ENCODE measurements around the gene LITAF.
"Not testable (repeated sequence)": the region's sequence is repeated elsewhere in the genome, so short reads cannot be mapped to it uniquely, and the experiment has no call there.

LITAF gene

DNA sequence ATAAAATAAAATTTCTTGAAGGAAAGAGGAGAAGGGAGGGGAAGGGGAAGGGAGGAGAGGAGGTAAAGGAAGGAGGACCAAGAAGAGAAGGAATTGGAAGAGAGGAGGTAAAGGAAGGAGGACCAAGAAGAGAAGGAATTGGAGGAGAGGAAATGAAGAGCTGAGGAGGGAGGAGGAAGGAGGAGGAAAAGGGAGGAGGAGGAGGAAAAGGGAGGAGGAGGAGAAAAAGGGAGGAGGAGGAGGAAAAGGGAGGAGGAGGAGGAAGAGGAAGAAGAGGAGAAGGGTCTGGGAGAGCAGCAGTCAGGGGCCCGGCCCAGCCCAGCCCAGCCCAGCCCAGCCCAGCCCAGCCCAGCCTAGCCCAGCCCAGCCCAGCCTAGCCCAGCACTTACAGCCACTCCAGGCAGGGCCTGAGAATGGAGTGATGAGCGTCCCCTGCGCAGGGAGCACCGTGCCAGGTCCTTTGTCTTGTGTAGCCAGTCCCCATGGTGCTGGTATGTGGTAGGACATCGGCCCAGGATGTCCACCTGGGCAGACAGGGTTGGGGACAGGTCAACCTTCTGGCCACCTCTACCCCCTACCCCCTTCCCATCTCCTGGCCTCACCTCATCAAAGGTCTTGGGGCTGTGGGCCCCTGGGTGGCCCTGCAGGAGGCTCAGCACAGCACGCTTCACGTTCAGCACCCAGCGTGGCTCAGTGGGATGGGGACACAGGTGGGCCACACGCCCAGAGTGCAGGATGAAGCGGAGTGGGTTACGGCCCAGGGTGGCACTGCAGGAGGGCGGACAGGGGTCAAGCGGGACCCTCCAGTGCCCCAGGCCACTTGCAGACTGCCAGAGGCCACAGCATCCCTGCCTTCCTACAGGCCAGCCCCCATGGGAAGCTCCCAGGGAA lies 70.9 kb downstream of the LITAF start:
- DNase-seq: no peak

DNA sequence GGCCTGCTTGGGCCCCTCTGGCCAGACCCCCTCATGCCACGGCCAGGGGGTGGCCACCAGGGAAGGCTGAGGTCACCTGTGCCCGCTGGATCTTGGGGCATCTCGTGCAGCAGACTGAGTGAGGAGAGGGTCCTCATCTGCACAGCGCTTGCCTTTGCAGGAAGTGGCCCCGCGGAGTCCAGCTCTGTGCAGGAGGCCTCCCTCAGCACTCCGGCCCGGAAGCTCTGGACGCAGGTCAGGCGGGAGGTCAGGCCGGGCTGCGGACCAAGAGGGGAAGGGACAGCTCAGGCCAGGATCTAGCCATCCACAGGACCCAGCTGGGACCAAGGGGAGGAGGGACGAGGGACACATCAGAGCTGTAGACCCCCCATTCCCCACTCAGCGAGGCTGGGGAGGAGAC lies 72.4 kb downstream of the LITAF start:
- no peak for DNase-seq

DNA sequence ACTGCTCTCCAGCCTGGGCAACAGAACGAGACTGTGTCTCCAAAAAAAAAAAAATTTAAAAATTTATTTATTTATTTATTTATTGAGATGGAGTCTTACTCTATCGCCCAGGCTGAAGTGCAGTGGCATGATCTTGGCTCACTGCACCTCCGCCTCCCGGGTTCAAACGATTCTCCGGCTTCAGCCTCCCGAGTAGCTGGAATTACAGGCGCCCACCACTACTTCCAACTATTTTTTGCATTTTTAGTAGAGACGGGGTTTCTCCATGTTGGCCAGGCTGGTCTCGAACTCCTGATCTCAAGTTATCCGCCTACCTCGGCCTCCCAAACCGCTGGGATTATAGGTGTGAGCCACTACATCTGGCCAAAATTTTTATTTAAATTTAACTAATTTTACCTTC lies 73.4 kb downstream of the LITAF start:
- not testable (repeated sequence) for DNase-seq

DNA sequence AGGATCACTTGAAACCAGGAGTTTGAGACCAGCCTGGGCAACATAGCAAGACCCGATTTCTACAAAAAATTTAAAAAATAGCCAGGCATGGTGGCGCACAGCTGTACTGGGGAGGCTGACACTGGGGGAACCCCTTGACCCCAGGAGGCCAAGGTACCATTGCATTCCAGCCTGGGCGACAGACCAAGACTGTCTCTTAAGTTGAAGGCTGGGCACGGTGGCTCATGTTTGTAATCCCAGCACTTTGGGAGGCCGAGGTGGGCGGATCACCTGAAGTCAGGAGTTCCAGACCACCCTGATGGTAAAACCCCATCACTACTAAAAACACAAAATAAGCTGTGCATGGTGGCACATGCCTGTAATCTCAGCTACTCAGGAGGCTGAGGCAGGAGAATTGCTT lies 74.9 kb downstream of the LITAF start:
- DNase-seq: no peak

DNA sequence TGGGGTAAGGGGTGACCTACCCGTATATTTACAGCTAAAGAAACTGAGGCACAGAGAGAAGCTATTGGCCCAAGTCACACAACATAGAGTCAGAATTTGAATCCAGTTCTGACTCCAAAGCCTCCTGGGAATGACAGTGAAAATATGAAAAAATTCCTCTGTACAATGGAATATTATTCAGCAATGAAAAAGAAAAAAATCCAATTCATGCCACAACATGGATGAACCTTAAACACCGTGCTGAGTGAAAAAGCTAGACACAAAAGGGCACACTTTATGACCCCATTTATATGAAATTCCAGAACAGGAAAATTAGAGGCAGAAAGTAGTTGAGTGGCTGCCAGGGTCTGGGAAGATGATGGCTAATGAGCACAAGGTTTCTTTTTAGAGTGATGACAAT lies 75.4 kb downstream of the LITAF start:
- DNase-seq: no peak

DNA sequence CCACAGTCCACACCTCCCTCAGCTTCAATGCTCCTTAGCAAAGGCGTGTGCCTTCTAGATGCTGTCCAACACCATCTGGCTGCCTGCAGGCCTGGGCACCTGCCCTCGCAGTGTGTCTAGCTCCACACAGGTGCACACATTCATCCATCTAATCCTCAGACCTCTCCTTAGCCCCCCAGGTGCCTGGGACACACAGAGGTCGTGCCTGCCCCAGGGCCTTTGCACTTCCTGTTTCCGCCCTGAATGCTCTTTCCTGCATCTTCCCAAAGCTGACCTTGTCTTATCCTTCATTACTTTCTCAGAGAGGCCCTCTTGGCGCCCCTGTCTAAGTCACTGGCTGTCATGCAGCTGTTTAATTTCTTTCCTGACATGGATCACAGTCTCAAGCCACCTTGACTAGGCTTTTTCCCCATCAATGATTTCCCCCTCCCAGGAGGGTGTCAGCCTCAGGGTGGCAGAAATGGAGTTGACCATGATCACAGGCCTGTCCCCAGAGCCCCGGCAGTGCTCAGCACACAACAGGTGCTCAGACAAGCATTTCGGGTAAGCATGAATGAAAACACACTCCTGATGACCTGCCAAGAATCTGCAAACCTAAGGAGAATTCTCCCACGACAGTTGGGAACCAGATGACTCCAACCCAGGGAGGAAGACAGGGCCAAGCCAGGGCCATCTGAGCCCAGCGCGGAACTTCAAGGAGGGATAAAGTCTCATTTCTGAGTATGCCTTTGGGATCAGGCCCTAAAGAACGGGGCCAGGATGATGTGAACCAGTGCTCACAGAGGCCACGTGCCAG lies 76.3 kb downstream of the LITAF start:
- no peak for DNase-seq

DNA sequence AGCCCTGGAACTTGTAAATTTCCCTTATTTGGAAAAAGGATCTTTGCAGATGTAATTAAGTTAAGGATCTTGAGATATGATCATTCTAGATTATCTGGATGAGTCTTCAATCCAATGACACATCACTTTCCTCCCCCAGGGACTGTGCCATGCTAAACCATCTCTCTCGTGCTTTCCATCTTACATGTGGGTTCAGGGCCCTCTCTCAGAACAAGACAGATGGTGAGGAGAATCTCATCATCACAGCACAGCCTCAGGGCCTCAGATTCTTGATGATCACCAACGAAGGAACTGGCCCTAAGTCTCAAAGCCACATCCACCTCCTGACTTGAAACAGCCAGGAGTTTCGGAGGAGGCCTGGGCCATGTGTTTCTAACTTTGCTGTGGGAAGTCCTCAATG lies 78.7 kb downstream of the LITAF start:
- DNase-seq: no peak

DNA sequence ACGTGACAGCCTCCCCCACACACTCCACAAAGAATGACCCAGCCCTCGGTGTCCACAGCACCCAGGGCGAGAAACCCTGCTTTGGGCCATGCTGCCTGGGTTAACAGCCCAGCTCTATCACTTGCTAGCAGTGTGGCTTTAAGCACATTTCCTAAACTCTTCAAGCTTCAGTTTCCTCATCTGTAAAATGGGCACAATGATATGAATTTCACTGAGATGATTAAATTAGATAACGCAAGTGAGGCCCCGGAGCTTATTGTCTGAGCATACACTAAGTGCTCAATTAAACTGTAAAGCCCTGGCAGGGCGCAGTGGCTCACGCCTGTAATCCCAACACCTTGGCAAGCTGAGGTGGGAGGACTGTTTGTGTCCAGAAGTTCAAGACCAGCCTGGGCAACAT lies 79.4 kb downstream of the LITAF start:
- no peak for DNase-seq

DNA sequence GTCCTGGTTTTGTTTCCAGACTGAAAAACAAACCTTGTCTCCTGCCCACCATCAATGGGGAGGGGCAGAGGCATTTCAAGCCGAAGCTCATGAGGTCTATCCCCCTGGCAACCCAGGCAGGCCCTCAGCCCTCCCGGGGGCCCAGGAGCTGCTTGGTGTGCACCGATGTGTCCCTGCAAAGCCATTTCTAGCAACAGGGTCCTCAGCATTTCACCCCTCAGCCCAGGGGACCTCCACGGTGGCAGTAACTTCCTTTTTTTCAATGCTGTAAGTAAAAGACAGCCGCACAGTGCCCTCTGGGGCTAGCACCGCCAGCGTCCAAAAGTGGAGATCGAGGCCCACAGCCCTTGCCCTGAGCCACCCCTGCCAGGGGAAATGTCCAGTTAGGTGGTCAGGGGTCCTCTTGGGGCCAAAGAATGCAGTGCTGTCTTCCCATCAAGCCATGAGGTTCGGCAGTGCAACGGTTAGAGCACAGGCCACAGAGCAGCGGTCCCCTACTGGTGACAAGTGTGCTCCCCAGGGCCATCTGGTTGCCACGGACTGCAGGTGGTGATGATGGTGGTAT lies 79.9 kb downstream of the LITAF start:
- DNase-seq: no peak

DNA sequence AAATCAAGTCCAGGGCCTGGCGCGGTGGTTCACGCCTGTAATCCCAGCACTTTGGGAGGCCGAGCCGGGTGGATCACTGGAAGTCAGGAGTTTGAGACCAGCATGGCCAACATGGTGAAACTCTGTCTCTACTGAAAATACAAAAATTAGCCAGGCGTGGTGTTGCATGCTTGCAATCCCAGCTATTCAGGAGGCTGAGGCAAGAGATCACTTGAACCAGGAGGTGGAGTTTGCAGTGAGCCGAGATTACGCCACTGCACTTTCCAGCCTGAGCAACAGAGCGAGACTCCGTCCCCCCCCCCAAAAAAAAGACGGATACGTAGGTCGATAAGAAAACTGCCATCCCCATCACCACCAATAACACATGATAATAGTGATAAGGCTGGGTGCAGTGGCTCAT lies 82.5 kb downstream of the LITAF start:
- not testable (repeated sequence) for DNase-seq

DNA sequence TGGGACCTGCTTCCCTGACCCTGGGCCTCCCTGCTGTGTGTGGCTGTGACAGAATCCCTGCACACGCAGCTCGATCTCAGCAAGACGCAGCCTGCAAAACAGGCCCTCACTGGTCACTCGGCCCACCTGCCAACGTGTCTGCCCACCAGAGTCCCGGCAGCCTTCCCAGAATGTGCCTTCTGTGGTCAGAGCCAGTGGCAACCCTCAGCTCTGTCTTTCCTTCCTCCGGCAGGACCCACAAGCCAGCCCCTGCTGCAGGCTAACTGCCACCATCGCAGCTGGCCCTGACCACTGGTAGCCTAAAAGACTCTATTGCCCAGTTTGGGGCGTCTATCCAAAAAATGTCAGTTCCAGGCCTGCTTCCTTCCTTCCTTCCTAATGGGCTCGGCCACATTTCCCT lies 83.2 kb downstream of the LITAF start:
- no peak for DNase-seq

DNA sequence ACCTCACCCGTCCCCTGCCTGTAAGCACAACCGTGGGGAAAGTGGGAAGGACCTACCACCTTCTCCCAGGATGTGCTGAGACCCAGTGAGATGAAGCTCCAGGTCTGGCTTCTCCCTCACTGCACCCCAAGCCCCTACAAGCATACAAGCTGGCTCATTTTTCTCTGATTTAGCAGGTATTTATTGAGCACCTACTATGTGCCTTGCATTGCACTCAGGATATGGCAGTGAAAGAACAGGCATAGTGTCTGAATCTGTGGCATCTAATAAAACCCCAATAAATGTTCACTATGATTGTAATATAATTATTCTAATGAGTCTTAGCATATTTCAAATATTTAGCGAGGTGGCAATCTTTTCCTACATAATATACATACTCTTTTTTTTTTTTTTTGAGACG lies 84.5 kb downstream of the LITAF start:
- no peak for DNase-seq

DNA sequence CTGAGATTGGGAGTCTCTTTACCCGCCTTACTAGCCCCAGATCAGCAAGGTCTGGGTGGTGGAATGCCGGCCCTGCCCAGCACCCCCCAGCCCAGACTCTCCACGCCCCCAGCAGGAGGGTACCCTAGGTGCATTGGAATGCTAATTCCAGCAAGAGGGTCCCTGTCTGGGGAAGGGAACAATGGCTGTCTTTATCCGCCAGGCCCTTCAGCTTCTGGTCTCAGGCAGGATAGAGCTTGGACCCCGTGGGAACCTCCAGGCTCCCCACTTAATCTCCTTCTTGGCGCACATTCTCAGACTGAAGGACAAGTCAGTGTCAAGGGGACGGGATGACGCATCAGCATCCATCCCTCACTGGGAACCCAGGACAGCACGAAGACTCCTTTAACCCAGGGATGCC lies 85.1 kb downstream of the LITAF start:
- DNase-seq: no peak

DNA sequence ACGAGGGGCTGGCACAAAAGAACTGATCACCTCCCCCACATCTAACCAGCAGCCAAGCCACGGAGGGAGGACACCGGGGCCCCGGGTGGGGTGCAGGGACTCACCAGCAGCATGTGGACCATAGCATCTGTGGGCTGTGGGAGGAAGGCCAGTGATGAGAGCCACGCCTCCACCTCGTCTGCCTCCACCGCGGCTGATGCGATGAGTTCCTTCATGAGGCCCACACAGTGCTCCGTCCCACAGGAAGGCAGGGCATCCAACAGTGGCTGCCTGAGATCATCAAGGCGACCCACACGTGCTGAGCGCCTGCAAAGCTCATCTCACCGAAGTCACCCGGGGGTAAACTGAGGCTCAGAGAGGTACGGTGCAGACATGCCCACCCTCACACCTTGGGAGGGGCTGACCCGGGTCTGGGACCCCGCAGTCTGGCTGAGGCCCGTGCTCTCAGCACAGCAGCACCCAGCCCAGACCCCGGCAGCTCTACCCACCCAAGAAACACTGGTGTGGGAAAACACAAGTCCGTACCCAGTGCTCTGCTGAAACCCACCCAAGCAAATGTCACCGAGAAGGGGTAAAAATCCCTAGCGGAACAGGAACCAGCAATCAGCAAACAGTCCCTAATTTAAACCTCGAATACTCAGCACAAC lies 85.9 kb downstream of the LITAF start:
- DNase-seq: no peak

DNA sequence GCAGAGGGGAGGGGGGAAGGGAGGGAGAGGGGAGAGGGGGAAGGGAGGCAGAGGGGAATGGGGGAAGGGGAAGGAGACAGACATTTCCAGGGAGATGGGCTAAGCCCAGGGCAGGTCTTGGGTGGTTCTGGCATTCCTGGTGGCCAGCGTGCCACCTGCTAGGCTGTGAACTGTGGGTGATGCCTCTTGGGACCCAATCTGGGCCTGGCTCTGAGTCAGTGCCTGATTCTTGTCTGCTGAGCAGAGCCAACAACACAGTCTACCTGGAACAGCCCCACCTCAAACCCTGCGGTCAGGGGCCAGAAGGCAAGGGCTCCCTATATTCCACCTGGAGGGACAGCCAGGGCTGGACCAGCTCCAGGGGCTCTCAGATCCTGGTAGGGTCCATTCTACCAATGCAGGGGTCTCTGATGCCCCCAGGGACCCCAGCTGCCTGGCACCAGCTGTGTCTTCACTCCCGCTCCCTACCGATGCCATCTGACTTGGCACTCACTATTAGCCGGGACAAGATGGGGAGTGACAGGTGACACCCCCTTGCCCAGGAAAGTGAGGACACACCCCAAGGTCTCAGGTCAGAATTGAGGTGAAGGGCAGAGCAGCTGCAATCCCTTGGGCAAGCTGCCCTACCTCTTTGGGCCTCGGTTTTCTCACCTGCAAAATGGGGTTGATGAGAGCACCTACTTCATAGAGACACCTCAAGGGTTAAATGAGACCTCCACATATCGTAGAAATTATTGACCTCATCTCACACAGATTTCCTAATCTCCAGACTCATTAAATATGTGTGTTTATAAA lies 87.2 kb downstream of the LITAF start:
- DNase-seq: no peak

DNA sequence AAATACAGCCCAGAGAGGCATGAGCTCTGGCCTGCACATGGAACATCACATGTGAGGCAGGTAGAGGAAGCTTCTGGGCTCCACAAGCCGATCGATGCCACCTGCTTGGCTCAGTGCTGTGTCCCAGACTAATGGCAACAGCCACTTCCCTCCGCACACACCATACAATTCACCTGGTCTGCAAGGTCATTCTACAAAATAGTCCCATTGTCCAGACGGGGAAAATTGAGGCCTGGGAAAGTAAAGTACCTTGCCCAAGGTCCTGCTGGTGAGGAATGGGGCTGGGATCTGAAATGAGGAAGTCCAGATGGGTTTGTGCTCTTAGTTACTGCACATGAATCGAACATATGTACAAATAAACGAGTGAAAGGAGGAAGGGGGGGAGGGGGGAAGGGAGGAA lies 88.0 kb downstream of the LITAF start:
- DNase-seq: no peak

DNA sequence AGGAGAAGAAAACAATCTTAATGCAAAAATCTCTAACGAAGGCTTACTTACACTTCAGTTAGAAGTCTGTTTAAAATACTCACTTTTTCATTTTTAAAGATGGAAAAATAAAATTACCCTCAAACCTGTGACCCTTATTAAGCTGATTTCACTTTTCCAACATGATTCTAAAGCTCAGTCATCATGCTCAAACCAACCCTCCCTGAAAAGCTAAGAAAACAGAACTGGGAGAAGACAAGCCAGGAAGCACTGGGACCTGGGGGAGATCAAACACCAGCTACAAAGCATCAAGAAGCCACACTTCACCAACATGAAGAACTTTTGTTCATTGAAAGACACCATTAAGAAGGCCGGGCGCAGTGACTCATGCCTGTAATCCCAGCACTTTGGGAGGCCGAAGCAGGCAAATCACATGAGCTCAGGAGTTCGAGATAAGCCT lies 88.8 kb downstream of the LITAF start:
- peak; percentile 70 for DNase-seq
